Measurements from ENCODE around the gene TTC3. TPM values are rescaled to one million over a fixed set of nuclear protein-coding genes. Genes with fewer than 3 reads are reported as not detected.

TTC3 gene
- total RNA-seq, 1 donor from 2014 or later, result 216 TPM

DNA sequence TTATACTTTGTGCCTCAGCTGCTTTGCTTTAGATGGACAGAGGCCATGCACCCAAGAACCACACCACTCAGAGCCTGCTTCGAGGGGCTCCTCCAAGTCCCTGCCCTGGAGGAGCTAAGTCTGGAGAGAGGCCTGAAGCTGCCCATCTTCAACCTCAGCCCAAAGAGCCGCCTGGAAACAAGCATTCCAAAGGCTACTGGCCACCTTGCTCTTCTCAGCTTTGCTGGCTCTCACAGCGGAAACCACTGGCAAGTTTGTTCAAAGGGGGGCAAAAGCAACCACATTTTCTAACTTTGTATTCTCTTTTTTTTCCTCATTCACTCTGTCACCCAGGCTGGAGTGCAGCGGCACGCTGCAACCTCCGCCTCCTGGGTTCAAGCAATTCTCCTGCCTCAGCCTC, 170.9 kb downstream of the TTC3 start:
- DNase-seq (ENCODE audit: low read depth, low spot score), result no peak
- peaks cover 5% of the 10 kb centered on the region for H3K36me3 Mint-ChIP-seq (ENCODE audit: low read depth)
- peaks cover 19% of the 10 kb centered on the region for H3K4me1 Mint-ChIP-seq
- H3K4me3 Mint-ChIP-seq, result no peak overlapping the region
- no peaks in the 10 kb centered on the region for H3K9me3 Mint-ChIP-seq
- H3K27me3 Mint-ChIP-seq (ENCODE audit: low read depth), result no peaks in the 10 kb centered on the region
- TF ChIP-seq CTCF (conservative IDR thresholded peaks at IDR 0.05), result no peak
- no peak overlapping the region for H3K27ac Mint-ChIP-seq (ENCODE audit: unreplicated experiment)

DNA sequence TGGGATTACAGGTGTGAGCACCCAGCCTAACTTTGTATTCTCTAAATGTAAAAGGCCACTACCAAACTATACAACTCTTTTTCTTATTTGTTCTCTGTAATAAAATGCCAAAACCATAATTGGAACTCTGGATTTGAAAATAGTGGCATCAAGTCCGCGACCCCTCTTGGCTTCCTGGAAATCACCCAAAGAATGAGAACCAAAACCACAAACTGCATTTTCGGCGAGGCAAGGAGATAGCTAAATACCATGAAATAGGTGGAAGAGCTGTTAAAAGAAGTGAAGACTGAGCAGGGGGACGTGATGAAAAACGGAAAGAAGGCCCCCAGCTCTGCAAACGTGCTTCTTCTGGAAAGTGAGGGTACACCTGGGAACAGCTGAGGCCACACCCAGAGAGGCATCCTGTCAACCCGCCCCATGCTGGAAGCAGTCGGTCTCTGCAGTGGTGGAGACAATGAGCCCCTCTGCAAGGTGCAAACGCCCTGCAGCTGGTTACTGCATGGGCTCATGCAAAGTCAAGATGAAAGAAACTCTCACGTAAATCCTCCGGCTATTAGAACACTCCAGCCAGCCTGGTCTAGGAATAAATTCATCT, 171.5 kb downstream of the TTC3 start:
- H3K27ac Mint-ChIP-seq (ENCODE audit: unreplicated experiment), result no peak overlapping the region
- H3K4me1 Mint-ChIP-seq, result peaks cover 13% of the 10 kb centered on the region
- no peaks in the 10 kb centered on the region for H3K9me3 Mint-ChIP-seq
- H3K36me3 Mint-ChIP-seq (ENCODE audit: low read depth), result peaks cover 5% of the 10 kb centered on the region
- no peak for TF ChIP-seq CTCF (conservative IDR thresholded peaks at IDR 0.05)
- DNase-seq (ENCODE audit: low read depth, low spot score), result no peak
- H3K27me3 Mint-ChIP-seq (ENCODE audit: low read depth), result no peaks in the 10 kb centered on the region
- H3K4me3 Mint-ChIP-seq, result no peak overlapping the region

- Mint-ChIP-seq H3K36me3 (ENCODE audit: low read depth) (peaks cover 5% of the 10 kb centered on the region), H3K27me3 (ENCODE audit: low read depth) (no peaks in the 10 kb centered on the region), H3K27ac (ENCODE audit: unreplicated experiment) (no peak overlapping the region), H3K4me1 (peaks cover 13% of the 10 kb centered on the region), H3K4me3 (no peak overlapping the region), H3K9me3 (no peaks in the 10 kb centered on the region)
- no peak for TF ChIP-seq CTCF (conservative IDR thresholded peaks at IDR 0.05)
- DNase-seq (ENCODE audit: low read depth, low spot score), result no peak
Measured at GRCh38 chr21:37245151-37245550, 172.1 kb downstream of the TTC3 start.

- H3K4me3 Mint-ChIP-seq, result no peak overlapping the region
- no peak for DNase-seq (ENCODE audit: low read depth, low spot score)
Measured at GRCh38 chr21:37248298-37248697, 175.2 kb downstream of the TTC3 start.

DNA sequence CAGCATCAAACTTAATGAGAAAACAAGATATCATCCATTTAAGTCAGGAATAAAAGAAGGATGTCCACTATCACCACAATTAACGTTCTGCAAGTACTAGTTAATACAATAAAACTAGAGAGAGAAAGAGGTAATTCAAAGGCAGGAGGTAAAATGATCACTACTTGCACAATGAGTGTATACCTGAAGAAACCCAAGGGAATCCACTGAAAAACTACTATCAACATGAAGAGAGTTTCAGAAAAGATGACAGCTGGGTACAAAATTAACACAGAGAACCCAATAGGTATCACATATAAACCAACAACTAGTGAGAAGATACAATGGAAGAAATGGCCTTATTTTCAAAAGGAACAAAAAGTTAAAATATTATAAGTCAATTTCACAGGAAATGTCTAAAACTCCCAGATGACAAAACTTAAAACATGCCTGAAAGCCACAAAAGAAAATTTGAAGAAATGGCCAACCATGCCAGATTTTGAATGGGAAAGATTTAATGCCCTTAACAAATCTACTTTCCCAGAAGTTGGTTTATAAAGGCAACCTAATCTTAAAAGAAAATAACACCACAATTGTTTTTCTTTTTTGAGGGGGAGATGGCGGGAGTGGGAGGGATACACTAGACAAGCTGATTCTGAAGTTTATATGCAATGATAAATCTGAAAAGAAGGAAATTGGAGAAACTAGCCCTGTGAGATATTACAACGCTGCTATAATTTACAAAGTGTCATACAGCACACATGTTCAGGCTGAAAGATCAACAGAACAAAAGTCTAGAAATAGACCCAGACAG, 176.3 kb downstream of the TTC3 start:
- Mint-ChIP-seq H3K36me3 (ENCODE audit: low read depth) (no peaks in the 10 kb centered on the region), H3K27me3 (ENCODE audit: low read depth) (no peaks in the 10 kb centered on the region), H3K4me3 (no peak overlapping the region), H3K27ac (ENCODE audit: unreplicated experiment) (no peak overlapping the region), H3K9me3 (no peaks in the 10 kb centered on the region), H3K4me1 (peaks cover 4% of the 10 kb centered on the region)
- DNase-seq (ENCODE audit: low read depth, low spot score), result no peak
- TF ChIP-seq CTCF (conservative IDR thresholded peaks at IDR 0.05), result no peak

More at GRCh38 chr21:37248298-37248697, 175.2 kb downstream of the TTC3 start:
- Mint-ChIP-seq H3K36me3 (ENCODE audit: low read depth) (no peaks in the 10 kb centered on the region), H3K27me3 (ENCODE audit: low read depth) (no peaks in the 10 kb centered on the region), H3K4me1 (peaks cover 7% of the 10 kb centered on the region), H3K27ac (ENCODE audit: unreplicated experiment) (no peak overlapping the region), H3K9me3 (no peaks in the 10 kb centered on the region)
- no peak for TF ChIP-seq CTCF (conservative IDR thresholded peaks at IDR 0.05)
